Cardiac fibroblast (primary cell): ENCODE data around the gene CAV3.

ENCODE experiments used
- DNase-seq, 2 donors: peaks; one replicate each; pipeline versions ENCODE4 v3.0.0 to v3.0.0-alpha.2; 2010; ENCODE audit warnings: low read depth in 2 of 2
- H3K4me3 ChIP-seq, 2 donors: replicated peaks in 1 of 2; 1 replicate in 1 of 2; 2 replicates in 1 of 2; pipeline ENCODE4 v1.5.1; 2011; ENCODE audit warnings: low read depth in 2 of 2, low read length in 2 of 2, mild to moderate bottlenecking in 2 of 2, moderate library complexity in 1 of 2
- TF ChIP-seq, protein P1 (sequence below): IDR thresholded peaks from one replicate; pipeline ENCODE4 v1.5.1; 2011; ENCODE audit warnings: low read depth, mild to moderate bottlenecking, low read length, inconsistent platforms

CAV3 gene

GRCh38 chr3:8727605-8728512, 5.7 kb upstream of the CAV3 start:
- DNase-seq, result no peak
- TF ChIP-seq, protein P1, sequence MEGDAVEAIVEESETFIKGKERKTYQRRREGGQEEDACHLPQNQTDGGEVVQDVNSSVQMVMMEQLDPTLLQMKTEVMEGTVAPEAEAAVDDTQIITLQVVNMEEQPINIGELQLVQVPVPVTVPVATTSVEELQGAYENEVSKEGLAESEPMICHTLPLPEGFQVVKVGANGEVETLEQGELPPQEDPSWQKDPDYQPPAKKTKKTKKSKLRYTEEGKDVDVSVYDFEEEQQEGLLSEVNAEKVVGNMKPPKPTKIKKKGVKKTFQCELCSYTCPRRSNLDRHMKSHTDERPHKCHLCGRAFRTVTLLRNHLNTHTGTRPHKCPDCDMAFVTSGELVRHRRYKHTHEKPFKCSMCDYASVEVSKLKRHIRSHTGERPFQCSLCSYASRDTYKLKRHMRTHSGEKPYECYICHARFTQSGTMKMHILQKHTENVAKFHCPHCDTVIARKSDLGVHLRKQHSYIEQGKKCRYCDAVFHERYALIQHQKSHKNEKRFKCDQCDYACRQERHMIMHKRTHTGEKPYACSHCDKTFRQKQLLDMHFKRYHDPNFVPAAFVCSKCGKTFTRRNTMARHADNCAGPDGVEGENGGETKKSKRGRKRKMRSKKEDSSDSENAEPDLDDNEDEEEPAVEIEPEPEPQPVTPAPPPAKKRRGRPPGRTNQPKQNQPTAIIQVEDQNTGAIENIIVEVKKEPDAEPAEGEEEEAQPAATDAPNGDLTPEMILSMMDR, result no peak
- H3K4me3 ChIP-seq, result no peak overlapping the region

- DNase-seq, result no peak
- no peak overlapping the region for H3K4me3 ChIP-seq
- TF ChIP-seq, protein P1, result no peak
Measured at GRCh38 chr3:8729479-8729878, 4.1 kb upstream of the CAV3 start.

DNA sequence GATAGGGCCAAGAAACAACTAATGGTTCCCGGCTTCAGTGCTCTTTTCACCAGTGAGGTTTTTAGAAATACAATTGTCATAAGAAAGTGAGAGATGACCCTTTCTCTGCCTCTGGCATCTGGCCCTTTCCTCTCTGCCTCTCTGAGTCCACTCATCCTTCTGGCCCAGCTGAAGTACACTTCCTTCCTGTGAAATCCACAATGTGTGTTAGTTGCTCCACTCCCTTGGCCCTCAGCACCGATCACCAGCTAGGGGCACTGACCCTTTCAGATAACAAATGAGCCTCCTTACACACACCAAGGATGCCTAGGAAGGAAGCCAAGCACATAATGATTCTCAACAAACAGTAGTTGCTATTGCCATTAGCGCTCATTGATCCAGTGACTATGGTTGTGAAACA, 2.9 kb upstream of the CAV3 start:
- TF ChIP-seq, protein P1, result no peak
- H3K4me3 ChIP-seq, result no peak overlapping the region
- DNase-seq, result peak in 1 of 2 donors; percentile 56

DNA sequence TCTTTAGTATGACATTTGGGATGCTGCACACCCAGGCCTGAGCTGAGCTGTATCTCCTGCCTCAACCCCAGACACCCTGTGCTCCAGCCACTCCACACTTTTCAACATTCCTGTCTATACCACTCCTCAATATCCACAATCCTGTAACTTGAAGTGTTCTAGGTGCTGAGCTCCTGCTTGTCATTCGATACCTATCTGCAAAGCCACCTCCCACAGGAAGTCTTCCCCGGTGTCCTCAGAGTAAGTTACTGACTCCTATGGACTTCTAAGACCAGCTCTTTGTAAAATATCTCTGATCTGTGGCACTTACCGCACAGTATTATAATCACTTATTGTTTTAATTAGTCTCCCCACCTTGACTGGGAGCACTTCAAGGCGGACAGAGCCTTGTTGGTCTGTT, 1.2 kb upstream of the CAV3 start:
- H3K4me3 ChIP-seq, result no peak overlapping the region
- TF ChIP-seq, protein P1, result no peak
- DNase-seq, result no peak

- no peak overlapping the region for H3K4me3 ChIP-seq
- TF ChIP-seq, protein P1, result no peak
Measured at GRCh38 chr3:8734137-8734878, 706 bp downstream of the CAV3 start.

GRCh38 chr3:8734908-8735307, 1.3 kb downstream of the CAV3 start:
- no peak for DNase-seq
- TF ChIP-seq, protein P1, result no peak
- H3K4me3 ChIP-seq, result no peak overlapping the region

More at GRCh38 chr3:8734137-8734878, 706 bp downstream of the CAV3 start:
- no peak for DNase-seq
